Hematopoietic multipotent progenitor cell treated with erythropoietin and hydrocortisone succinate and interleukin-3 and kit ligand, for 6 days (in vitro differentiated cells): ENCODE results near the gene DAZL.
"Not testable (repeated sequence)": the region's sequence is repeated elsewhere in the genome, so short reads cannot be mapped to it uniquely, and the experiment has no call there.

ENCODE experiments used
- DNase-seq: peaks from one replicate; pipeline ENCODE4 v3.0.0-alpha.2; 2015

The DAZL gene, protein sequence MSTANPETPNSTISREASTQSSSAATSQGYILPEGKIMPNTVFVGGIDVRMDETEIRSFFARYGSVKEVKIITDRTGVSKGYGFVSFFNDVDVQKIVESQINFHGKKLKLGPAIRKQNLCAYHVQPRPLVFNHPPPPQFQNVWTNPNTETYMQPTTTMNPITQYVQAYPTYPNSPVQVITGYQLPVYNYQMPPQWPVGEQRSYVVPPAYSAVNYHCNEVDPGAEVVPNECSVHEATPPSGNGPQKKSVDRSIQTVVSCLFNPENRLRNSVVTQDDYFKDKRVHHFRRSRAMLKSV

DNA sequence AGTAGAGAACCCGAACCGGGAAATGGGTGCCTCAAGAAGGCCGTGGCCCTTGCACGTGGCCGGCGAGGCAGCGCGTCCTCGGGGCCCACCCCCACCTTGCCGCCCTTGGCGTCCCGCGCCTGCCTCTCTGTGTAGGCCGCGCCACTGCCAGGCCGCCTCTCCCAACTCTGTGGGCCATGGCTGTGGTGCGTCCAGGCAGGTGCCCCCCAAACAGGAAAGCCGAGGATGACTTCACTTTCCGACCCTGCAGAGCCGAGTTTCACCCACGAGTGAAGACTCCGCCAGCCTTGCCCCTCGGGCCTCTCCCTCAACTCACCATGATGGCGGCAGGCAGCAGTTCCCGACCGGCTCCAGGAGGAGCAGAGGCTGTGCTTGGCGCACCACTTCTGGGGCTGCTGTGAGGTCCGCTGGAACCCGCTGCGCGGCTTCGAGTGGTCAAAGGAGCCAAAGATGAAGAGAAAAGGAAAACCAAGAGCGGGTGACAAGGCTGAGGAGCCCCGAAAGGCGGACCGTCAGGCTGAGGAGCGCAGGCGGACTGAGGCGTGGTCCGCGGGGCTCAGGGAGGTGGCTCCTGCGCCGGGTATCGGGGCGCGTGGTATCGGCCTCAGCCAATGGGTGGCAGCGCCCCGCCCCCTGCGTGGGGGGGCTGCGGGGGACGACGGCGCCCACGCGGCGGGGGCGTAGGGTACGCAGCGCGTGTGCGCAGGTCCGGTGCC is at the start of gene DAZL:
TSS of gene DAZL (minus strand) at position 537 of the 716 bp plus-strand sequence. CDS start at position 319, 218 bp downstream.
- DNase-seq: no peak

GRCh38 chr3:16654976-16655375 is 49.8 kb upstream of the DAZL start:
- DNase-seq: peak; percentile 39

DNA sequence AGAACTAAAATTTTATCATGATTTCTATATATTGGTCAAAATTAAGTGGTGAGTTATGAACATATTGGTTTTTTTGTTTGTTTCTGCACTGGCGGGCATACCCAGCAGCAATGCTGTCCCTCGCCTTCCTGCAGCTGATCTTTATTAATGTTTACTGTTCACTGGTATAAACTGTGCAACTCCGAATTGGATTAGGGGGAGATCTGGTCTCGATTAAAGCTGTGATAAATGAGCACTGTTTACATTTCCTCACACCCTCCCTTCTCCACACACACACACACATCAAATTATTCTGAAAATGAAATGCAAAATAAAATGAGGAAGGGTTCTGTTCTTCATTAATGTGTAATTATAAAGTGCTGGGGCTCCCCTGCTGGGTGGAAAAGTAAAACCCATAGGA is 48.5 kb upstream of the DAZL start:
- no peak for DNase-seq

DNA sequence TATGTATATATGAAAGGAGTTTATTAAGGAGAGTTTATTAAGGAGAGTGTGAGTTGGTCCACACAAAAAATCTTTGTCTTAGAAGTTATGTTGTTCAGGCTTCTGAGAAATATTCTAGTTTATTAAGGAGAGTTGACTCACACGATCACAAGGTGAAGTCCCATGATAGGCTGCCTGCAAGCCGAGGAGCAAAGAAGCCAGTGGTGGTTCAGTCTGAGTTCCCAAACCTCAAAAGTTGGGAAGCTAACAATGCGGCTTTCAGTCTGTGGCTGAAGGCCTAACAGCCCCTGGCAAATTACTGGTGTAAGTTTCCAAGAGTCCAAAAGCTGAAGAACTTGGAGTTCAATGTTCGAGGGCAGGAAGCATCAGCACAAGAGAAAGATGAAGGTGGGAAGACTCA is 42.4 kb upstream of the DAZL start:
- DNase-seq: no peak

DNA sequence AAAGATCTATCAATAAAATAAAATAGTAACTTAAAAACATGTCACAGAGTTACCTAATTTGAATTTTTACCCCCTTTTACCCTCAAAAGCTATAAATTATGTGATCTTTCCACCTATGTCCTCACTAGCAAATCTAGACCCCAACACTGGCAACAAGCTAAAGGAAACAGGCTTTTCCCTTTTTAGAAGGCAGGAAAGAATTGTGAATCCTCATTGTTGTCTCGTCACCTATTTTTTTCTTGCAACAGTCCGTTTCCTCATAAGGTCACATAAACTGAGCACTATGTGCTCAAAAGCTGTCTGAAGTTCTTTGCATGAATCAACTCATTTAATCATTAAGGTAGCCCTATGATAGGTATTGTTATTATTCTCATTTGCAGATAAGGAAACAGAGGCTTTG is 34.6 kb upstream of the DAZL start:
- DNase-seq: no peak

DNA sequence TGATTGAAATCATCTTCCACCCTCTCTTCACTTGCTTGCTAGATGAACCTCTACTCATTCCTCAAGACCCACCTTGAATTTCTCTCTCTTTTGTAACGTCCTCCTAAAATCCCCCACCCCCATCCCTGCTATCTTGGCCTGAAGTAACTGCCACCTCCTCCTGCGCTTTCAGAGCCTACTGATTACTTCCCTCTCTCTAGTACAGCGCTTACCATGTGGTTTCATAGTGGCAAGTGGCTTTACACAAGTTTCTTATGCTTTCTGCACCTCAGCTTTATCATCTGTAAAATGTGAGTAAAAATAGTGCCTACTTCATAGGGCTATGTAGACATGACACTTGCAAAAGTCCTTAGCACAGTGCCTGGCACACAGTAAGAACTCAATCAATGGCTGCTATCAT is 28.7 kb upstream of the DAZL start:
- DNase-seq: no peak

DNA sequence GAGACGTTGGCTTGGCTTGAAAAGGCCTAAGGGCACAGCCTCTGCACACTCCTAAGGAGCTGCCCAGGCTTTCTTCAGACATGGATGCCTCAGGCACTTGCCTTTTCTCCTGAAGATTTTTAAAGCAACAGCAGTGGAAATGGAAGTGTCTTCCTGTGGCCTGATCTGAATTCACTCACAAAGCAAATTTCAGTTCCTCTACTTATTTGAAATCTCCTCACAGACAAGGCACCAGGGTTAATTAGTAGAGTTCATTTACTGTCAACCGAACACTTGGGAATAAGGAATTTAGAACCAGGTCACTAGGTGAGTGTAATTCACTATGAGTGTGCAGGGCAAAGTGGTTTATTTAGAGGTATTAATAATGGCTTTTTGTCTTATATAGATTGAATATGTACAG is 27.2 kb upstream of the DAZL start:
- no peak for DNase-seq

DNA sequence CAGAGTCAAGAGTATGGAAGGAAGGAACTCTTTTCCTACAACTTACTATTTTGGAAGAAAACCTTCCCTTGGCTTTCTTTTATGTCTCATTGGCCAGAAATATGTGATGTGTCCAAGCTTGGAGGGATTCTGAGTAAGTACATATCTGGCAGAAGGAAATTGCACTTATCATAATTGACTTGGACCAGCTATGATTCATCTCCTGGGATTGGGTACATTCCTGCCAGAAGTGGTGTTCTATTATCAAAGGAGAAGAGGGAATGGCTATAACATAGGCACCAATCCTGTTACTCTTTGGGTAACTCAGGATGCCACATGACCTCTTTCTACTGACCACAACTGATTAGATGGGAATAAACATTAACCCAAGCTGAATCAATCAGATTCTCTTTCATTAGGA is 13.5 kb upstream of the DAZL start:
- DNase-seq: no peak

DNA sequence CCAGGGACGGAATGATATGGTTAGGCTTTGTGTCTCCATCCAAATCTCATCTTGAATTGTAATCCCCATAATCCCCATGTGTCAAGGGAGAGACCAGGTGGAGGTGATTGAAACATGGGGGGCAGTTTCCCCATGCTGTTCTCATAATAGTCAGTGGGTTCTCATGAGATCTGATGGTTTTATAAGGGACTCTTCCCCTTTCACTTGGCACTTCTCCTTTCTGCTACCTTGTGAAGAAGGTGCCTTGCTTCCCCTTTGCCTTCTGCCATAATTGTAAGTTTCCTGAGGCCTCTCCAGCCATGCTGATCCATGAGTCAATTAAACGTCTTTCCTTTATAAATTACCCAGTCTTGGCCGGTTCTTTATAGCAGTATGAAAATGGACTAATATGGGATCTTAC is 11.9 kb upstream of the DAZL start:
- not testable (repeated sequence) for DNase-seq

DNA sequence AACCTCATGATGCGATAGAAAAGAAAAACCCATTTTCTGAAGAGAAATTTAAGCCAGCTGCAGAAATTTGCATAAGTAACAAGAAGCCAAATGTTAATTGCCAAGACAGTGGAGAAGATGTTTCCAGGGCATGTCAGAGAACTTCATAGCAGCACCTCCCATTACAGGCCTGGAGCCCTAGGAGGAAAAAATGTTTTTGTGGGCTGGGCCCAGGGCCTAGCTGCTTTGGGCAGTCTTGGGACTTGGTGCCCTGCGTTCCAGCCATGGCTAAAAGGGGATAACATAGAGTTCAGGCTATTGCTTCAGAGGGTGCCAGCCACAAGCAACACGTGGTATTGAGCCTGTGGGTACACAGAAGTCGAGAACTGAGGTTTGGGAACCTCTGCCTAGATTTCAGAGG is 10.9 kb upstream of the DAZL start:
- no peak for DNase-seq

DNA sequence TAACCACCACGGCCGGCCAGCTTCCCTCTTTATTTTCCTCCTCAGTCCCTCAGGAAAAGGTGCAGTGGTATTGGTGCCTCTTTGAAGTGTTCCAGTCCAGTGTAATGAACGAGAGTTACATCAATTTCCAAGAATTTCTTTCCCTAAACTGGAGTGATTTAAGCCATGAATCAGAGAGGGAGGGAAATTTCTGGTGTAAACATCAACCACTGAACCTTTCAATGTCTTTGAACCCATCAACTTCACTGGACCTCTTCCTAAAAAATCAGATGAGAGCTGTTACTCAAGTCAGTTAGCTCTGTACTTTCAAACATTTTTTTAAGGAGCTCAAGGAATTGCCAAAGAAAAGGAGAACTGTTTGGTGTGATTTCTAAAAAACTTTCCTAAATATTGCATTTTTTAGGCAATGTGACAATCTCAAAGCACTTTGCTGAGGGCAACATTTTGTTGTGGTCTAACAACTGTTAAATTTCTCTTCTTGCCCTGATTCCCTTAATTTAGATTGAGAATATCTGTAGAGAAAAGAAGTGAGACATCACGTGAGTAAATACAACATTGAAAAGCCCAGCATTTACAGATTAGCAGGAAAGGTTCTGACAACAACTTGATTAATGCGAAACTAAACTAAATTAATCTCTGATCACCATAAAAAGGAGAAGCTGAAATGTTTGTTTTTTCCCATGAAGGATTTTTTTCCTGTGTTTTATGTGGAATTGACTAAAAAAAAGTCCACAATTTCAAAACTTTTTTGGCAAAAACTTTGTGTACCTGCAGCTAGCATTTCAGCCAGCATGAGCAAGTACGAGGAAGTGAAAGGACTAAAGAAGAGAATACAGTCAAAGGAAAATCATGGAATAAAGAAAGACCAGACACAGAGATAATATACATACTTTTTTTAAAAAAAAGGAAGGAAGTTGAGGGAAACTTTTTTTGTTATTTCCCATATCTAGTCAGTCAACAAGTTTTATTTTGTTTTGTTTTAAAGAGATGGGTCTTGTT is 9.1 kb upstream of the DAZL start:
- DNase-seq: no peak

DNA sequence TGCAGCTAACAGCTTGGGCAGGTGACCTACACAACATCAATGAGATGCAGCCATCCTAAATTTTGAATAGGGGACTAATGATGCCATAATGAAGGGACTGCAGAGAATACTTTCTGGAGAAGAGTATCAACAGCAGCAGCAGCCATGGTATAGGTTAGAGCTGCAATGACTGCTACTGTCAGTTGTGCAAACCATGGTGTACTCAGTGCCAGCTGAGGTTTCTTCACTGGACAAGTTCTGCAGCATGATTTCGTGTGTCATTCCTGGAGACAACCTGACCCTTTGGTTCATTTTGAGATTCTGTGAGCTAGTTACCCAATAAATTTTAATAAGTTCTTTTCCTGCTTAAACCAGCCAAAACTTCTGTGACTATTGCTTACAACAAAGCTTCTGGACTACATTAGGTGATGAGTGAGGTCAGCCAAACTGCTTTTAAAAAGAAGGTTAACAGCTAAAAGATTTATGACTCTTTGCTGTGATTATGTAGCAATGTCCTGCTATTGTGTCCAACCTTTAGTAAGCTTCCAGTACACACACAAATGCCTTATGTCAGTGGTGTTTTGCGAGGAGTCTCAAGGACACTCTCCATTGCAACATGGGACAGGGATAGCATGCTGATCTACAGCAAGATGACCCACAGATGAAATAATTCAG is 4.8 kb upstream of the DAZL start:
- no peak for DNase-seq

DNA sequence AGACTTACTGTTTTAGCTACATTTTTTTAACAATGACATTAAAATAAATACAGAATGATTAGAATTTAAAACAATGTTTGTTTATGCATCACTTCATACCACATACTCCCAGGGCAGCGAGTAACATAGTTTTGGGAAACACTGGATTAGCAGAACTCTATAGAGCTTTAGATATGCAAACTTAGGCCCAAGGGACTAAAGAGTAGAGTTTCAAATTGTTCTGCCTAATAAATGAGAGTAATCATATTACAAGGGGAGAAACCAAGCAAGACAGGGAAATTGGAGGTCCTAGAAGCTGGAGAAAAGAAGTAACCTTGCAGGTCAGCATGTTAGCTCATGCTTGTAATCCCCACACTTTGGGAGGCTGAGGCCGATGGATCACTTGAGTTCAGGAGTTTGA is 3.6 kb upstream of the DAZL start:
- no peak for DNase-seq

- DNase-seq: no peak
These were observed 2.5 kb upstream of the DAZL start for GRCh38 chr3:16607718-16608117.

DNA sequence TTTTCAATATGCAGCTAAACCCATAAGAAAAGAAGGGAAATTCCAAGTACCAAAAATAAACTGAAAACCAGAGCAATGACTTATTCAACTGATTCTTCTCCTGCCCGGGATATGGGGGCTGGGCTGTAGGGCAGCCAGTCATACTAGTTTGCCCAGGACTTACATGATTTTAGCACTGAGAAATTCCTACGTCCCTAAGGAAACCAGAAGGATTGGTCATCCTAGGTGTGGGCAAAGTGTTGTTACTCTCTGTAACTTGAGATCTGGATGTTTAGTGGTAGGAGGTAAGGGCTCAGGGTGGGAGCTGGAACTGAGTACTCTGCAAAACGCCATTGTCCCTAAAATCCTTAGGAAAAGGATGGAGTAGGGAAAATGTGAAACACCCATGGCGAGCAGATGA is 1.2 kb upstream of the DAZL start:
- DNase-seq: no peak

GRCh38 chr3:16605966-16606365 is 743 bp upstream of the DAZL start:
- no peak for DNase-seq

- DNase-seq: no peak
These were observed 790 bp downstream of the DAZL start for GRCh38 chr3:16604433-16604832.

DNA sequence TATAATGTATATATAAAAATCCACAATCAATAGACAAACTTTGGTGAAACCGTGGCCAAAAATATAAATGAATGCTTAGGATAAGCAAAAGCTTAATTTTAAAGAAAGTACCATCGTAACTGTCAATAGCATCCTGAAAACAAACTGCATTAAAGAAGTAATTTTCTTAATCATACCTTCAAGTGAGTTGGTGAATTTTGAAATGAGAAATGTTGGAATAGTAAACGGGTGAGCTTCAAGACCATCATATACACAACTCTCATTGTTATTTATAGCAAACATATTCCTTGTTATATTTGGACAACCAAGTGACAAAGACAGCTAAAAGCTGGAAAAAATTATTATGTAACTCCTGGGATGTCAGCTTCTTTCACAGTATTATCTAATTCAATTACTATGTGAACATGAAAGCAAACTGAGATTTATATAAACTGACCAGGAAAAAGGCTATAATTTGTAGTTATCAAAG is 3.7 kb downstream of the DAZL start:
- DNase-seq: no peak

- peak; percentile 94 for DNase-seq
These were observed 4.3 kb downstream of the DAZL start for GRCh38 chr3:16600780-16601536.

DNA sequence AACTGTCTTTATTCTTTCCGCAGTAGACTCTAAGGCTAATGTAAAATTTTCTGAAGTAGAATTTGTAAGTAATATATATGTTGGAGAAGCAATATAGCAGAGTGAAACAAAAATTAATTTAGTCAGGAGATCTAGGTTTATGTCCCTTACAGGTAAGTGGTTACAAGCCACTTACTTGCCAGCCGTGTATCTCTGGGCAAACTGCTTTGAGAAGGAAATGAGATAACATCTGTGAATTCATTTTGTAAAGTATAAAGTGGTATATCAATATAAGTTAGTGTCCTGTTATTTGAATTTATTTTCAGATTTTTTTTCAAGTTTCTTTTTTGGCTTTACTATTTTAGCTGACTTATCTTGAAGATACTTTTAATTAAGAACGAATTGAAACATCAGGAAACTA is 5.5 kb downstream of the DAZL start:
- peak; percentile 9 for DNase-seq

- peak; percentile 12 for DNase-seq
These were observed 8.7 kb downstream of the DAZL start for GRCh38 chr3:16596352-16597032.
